PC-3 (cell line): ENCODE results near the gene ADAMTS6. TPM values are rescaled to one million over a fixed set of nuclear protein-coding genes. Genes with fewer than 3 reads are reported as not detected.
A peak's percentile ranks its signal among the peaks of the same experiment; 100 is the strongest.

Experiments
- ATAC-seq: fragments of 200-7000 bp; cut with Tn5 transposase; 2 replicates; pipeline ENCODE4 v1.9.1; 2020; ENCODE audit warnings: mild to moderate bottlenecking, moderate library complexity
- BruUV-seq: library from RNA; stranded (reverse); fragments of 400-500 nt; replicated peaks from 2 replicates; lab custom pipeline; 2021; lab: Mats Ljungman, UMichigan
- CTCF ChIA-PET: fragments of 300-600 bp; sonication (Branson Sonifier 250); formaldehyde crosslinking; loops from one replicate; lab custom pipeline; 2022; ENCODE audit warnings: antibody characterized with exemption; lab: Charles Lee
- POLR2A ChIA-PET: fragments of 300-600 bp; sonication (Branson Sonifier 250); formaldehyde crosslinking; loops from one replicate; lab custom pipeline; 2022; ENCODE audit warnings: antibody characterized with exemption; ENCODE audit not compliant: unreplicated experiment; lab: Charles Lee
- DNase-seq: peaks from one replicate; pipeline ENCODE4 v3.0.0-alpha.2; 2015
- H2AFZ ChIP-seq: fragments of 300-600 bp; sonication (generic); 2 replicates; pipeline ENCODE4 v1.6.0; 2016; ENCODE audit warnings: antibody characterized with exemption, low read length
- H3F3A ChIP-seq: fragments of 300-600 bp; sonication (generic); one replicate; pipeline ENCODE4 v1.6.0; 2017; ENCODE audit warnings: antibody characterized with exemption, low read length, control low read depth, mild to moderate bottlenecking; ENCODE audit not compliant: unreplicated experiment
- H3K27ac ChIP-seq: fragments of 300-600 bp; sonication (generic); 2 replicates; pipeline ENCODE4 v1.5.1; 2016; ENCODE audit warnings: mild to moderate bottlenecking, low read length
- H3K27me3 ChIP-seq: fragments of 300-600 bp; sonication (generic); 2 replicates; pipeline ENCODE4 v1.6.1; 2016; ENCODE audit warnings: low read length, mixed read lengths
- H3K36me3 ChIP-seq: fragments of 300-600 bp; sonication (generic); 2 replicates; pipeline ENCODE4 v1.6.1; 2016; ENCODE audit warnings: low read depth, mixed run types, low read length, mixed read lengths
- H3K4me1 ChIP-seq: fragments of 300-600 bp; sonication (generic); 2 replicates; pipeline ENCODE4 v1.5.1; 2016; ENCODE audit warnings: low read length; ENCODE audit not compliant: insufficient read depth
- H3K4me2 ChIP-seq: fragments of 300-600 bp; sonication (generic); 2 replicates; pipeline ENCODE4 v1.6.0; 2016; ENCODE audit warnings: low read length
- H3K4me3 ChIP-seq: fragments of 300-600 bp; sonication (generic); 2 replicates; pipeline ENCODE4 v1.5.1; 2016; ENCODE audit warnings: mild to moderate bottlenecking, low read length, mixed read lengths
- H3K79me2 ChIP-seq: fragments of 300-600 bp; sonication (generic); 2 replicates; pipeline ENCODE4 v1.6.1; 2017; ENCODE audit warnings: low read length, mixed read lengths
- H3K9ac ChIP-seq: fragments of 300-600 bp; sonication (generic); 2 replicates; pipeline ENCODE4 v1.6.0; 2016; ENCODE audit warnings: mild to moderate bottlenecking, low read length
- H3K9me2 ChIP-seq: fragments of 300-600 bp; sonication (generic); replicated peaks from 2 replicates; pipeline ENCODE4 v1.6.1; 2016; ENCODE audit warnings: mixed run types, low read length, mixed read lengths
- H3K9me3 ChIP-seq: fragments of 300-600 bp; sonication (generic); 2 replicates; pipeline ENCODE4 v1.6.1; 2016; ENCODE audit warnings: low read length, mixed read lengths
- H4K20me1 ChIP-seq: fragments of 300-600 bp; sonication (generic); 2 replicates; pipeline ENCODE4 v1.6.1; 2016; ENCODE audit warnings: low read length, mixed read lengths
- CTCF ChIP-seq: fragments of 300-600 bp; sonication (generic); conservative IDR thresholded peaks from 2 replicates; pipeline ENCODE4 v1.5.1; 2017; ENCODE audit warnings: antibody characterized with exemption, low read depth, mild to moderate bottlenecking, low read length
- EZH2 ChIP-seq: fragments of 300-600 bp; sonication (generic); IDR thresholded peaks from one replicate; pipeline ENCODE4 v1.6.1; 2017; ENCODE audit warnings: antibody characterized with exemption, mild to moderate bottlenecking, low read length; ENCODE audit not compliant: unreplicated experiment
- EZH2phosphoT487 ChIP-seq: fragments of 300-600 bp; sonication (generic); IDR thresholded peaks from 2 replicates; pipeline ENCODE4 v1.6.1; 2018; ENCODE audit warnings: mild to moderate bottlenecking, antibody characterized with exemption, low read length, borderline replicate concordance
- intact Hi-C: fragments of 100-400 bp; cut with micrococcal nuclease; formaldehyde crosslinking; loops from 2 replicates; pipeline ENCODE4 v1.9.0; 2023
- total RNA-seq: library from RNA; depleted of rRNA; stranded (reverse); fragments of >200 nt; gene quantifications from 2 replicates; pipeline ENCODE4 v1.2.3, GENCODE V29; 2014

The ADAMTS6 gene
- total RNA-seq, 1 experiment from 2014 or later, result 1.7 TPM

- Histone ChIP-seq H4K20me1 (no peaks in the 10 kb centered on the region), H3K27ac (peak overlapping the region; percentile 76), H3K9me2 (no peaks in the 10 kb centered on the region), H3K9me3 (no peaks in the 10 kb centered on the region), H3K36me3 (no peaks in the 10 kb centered on the region), H3K4me2 (no peak overlapping the region), H3K79me2 (no peaks in the 10 kb centered on the region), H2AFZ (no peak overlapping the region), H3K27me3 (no peaks in the 10 kb centered on the region), H3F3A (no peaks in the 10 kb centered on the region), H3K4me3 (no peak overlapping the region), H3K9ac (no peak overlapping the region; the same call in 1 of the 2 replicates), H3K4me1 (peaks cover 13% of the 10 kb centered on the region)
- intact Hi-C loops, result no loop called here
- peak; percentile 95 for ATAC-seq
- POLR2A ChIA-PET, result no interaction called here
- peak; percentile 42 for DNase-seq
- BruUV-seq, result no TSS peak
- TF ChIP-seq EZH2, result no peak
- TF ChIP-seq CTCF, result no peak
- no peak for TF ChIP-seq EZH2phosphoT487
- CTCF ChIA-PET, result no interaction called here
Measured at GRCh38 chr5:65152131-65152530, 329.6 kb downstream of the ADAMTS6 start.

GRCh38 chr5:65151614-65152013, 330.1 kb downstream of the ADAMTS6 start:
- no peaks in the 10 kb centered on the region for H3K79me2 ChIP-seq
- no TSS peak for BruUV-seq
- H3F3A ChIP-seq, result no peaks in the 10 kb centered on the region
- H3K9ac ChIP-seq, result no peak overlapping the region
- no peak overlapping the region for H3K4me3 ChIP-seq
- no peaks in the 10 kb centered on the region for H3K36me3 ChIP-seq
- peaks cover 13% of the 10 kb centered on the region for H3K4me1 ChIP-seq
- ChIA-PET CTCF (no interaction called here), POLR2A (no interaction called here)
- ATAC-seq, result no peak
- intact Hi-C loops, result no loop called here
- no peak overlapping the region for H2AFZ ChIP-seq
- H3K27me3 ChIP-seq, result no peaks in the 10 kb centered on the region
- peak overlapping the region; percentile 76 for H3K27ac ChIP-seq
- H3K9me3 ChIP-seq, result no peaks in the 10 kb centered on the region
- TF ChIP-seq CTCF, result no peak
- no peak for TF ChIP-seq EZH2
- TF ChIP-seq EZH2phosphoT487, result no peak
- DNase-seq, result no peak
- H3K4me2 ChIP-seq, result no peak overlapping the region
- no peaks in the 10 kb centered on the region for H3K9me2 ChIP-seq
- H4K20me1 ChIP-seq, result no peaks in the 10 kb centered on the region

- ATAC-seq (no peak), DNase-seq (no peak)
- Histone ChIP-seq H3K4me3 (no peak overlapping the region), H3K27ac (no peak overlapping the region), H3K4me2 (no peak overlapping the region), H3K79me2 (no peaks in the 10 kb centered on the region), H3K4me1 (peaks cover 13% of the 10 kb centered on the region), H3F3A (no peaks in the 10 kb centered on the region), H3K9ac (no peak overlapping the region), H4K20me1 (no peaks in the 10 kb centered on the region), H3K9me2 (no peaks in the 10 kb centered on the region), H3K27me3 (no peaks in the 10 kb centered on the region), H3K36me3 (no peaks in the 10 kb centered on the region), H3K9me3 (no peaks in the 10 kb centered on the region), H2AFZ (no peak overlapping the region)
- no TSS peak for BruUV-seq
- ChIA-PET POLR2A (no interaction called here), CTCF (no interaction called here)
- TF ChIP-seq CTCF, result no peak
- TF ChIP-seq EZH2phosphoT487, result no peak
- no peak for TF ChIP-seq EZH2
- intact Hi-C loops, result no loop called here
Measured at GRCh38 chr5:65150599-65151304, 331.0 kb downstream of the ADAMTS6 start.
